ENCODE data around the gene ACTA1. TPM values are rescaled to one million over a fixed set of nuclear protein-coding genes. Genes with fewer than 3 reads are reported as not detected.
"Not testable (repeated sequence)": the region's sequence is repeated elsewhere in the genome, so short reads cannot be mapped to it uniquely, and the experiment has no call there.

ACTA1 gene
- polyA plus RNA-seq, 1 donor from 2014 or later: 1.0 TPM

GRCh38 chr1:229478852-229479251, 45.0 kb upstream of the ACTA1 start:
- Histone ChIP-seq H3K4me3 (ENCODE audit: low read length) (no peak overlapping the region), H3K9me3 (ENCODE audit: low read length) (no peaks in the 10 kb centered on the region), H3K27me3 (ENCODE audit: insufficient read depth, low read depth, low read length) (no peaks in the 10 kb centered on the region), H3K9me2 (ENCODE audit: insufficient read depth, low read length) (no peaks in the 10 kb centered on the region), H3K9ac (ENCODE audit: low read length) (no peak overlapping the region), H3K79me2 (replicated peaks; ENCODE audit: insufficient read depth, low read length) (no peaks in the 10 kb centered on the region), H3F3A (ENCODE audit: insufficient read depth, low read length, poor library complexity, severe bottlenecking) (no peaks in the 10 kb centered on the region), H3K27ac (ENCODE audit: low read length) (no peak overlapping the region), H4K20me1 (ENCODE audit: insufficient read depth) (no peaks in the 10 kb centered on the region), H2AFZ (ENCODE audit: low read depth, low read length) (no peak overlapping the region), H3K36me3 (ENCODE audit: insufficient read depth, low read length) (no peaks in the 10 kb centered on the region), H3K4me2 (ENCODE audit: low read length) (no peak overlapping the region)
- no peak for TF ChIP-seq POLR2AphosphoS5 (IDR thresholded peaks at IDR 0.05)
- no peak for TF ChIP-seq MXI1 (conservative IDR thresholded peaks at IDR 0.05; ENCODE audit: poor library complexity, severe bottlenecking)
- TF ChIP-seq RAD21 (conservative IDR thresholded peaks at IDR 0.05): no peak

GRCh38 chr1:229475859-229476258, 42.0 kb upstream of the ACTA1 start:
- not testable (repeated sequence) for H3K36me3 ChIP-seq (ENCODE audit: insufficient read depth, low read length); H3K9me3 ChIP-seq (ENCODE audit: low read length); H4K20me1 ChIP-seq (ENCODE audit: insufficient read depth); H3K9ac ChIP-seq (ENCODE audit: low read length); H3F3A ChIP-seq (ENCODE audit: insufficient read depth, low read length, poor library complexity, severe bottlenecking); H3K4me3 ChIP-seq (ENCODE audit: low read length); H2AFZ ChIP-seq (ENCODE audit: low read depth, low read length); H3K27ac ChIP-seq (ENCODE audit: low read length); H3K9me2 ChIP-seq (ENCODE audit: insufficient read depth, low read length); H3K79me2 ChIP-seq (replicated peaks; ENCODE audit: insufficient read depth, low read length); H3K27me3 ChIP-seq (ENCODE audit: insufficient read depth, low read depth, low read length); H3K4me2 ChIP-seq (ENCODE audit: low read length)

GRCh38 chr1:229474509-229474908, 40.6 kb upstream of the ACTA1 start:
- TF ChIP-seq MXI1 (conservative IDR thresholded peaks at IDR 0.05; ENCODE audit: poor library complexity, severe bottlenecking): no peak
- no peak for TF ChIP-seq SMC3 (conservative IDR thresholded peaks at IDR 0.05; ENCODE audit: poor library complexity)
- TF ChIP-seq POLR2AphosphoS5 (IDR thresholded peaks at IDR 0.05): no peak
- TF ChIP-seq EP300 (conservative IDR thresholded peaks at IDR 0.05; ENCODE audit: poor library complexity, severe bottlenecking): no peak
- no peak for TF ChIP-seq EZH2 (IDR thresholded peaks at IDR 0.05; ENCODE audit: borderline replicate concordance, insufficient read depth, low read length, poor library complexity, severe bottlenecking)
- no peak for TF ChIP-seq CTCF (IDR thresholded peaks at IDR 0.05; ENCODE audit: poor library complexity, severe bottlenecking)
- TF ChIP-seq TAF1 (IDR thresholded peaks at IDR 0.05; ENCODE audit: low read depth): no peak
- Histone ChIP-seq H3F3A (ENCODE audit: insufficient read depth, low read length, poor library complexity, severe bottlenecking) (no peaks in the 10 kb centered on the region), H3K36me3 (ENCODE audit: insufficient read depth, low read length) (no peaks in the 10 kb centered on the region), H3K9ac (ENCODE audit: low read length) (no peak overlapping the region), H4K20me1 (ENCODE audit: insufficient read depth) (no peaks in the 10 kb centered on the region), H3K79me2 (replicated peaks; ENCODE audit: insufficient read depth, low read length) (no peaks in the 10 kb centered on the region), H3K9me3 (ENCODE audit: low read length) (no peaks in the 10 kb centered on the region), H3K9me2 (ENCODE audit: insufficient read depth, low read length) (no peaks in the 10 kb centered on the region), H3K4me3 (ENCODE audit: low read length) (no peak overlapping the region), H3K27ac (ENCODE audit: low read length) (no peak overlapping the region), H2AFZ (ENCODE audit: low read depth, low read length) (no peak overlapping the region), H3K4me2 (ENCODE audit: low read length) (no peak overlapping the region), H3K27me3 (ENCODE audit: insufficient read depth, low read depth, low read length) (no peaks in the 10 kb centered on the region)

GRCh38 chr1:229471175-229471574, 37.3 kb upstream of the ACTA1 start:
- no peaks in the 10 kb centered on the region for H3K79me2 ChIP-seq (replicated peaks; ENCODE audit: insufficient read depth, low read length)
- H3K27ac ChIP-seq (ENCODE audit: low read length): no peak overlapping the region
- H2AFZ ChIP-seq (ENCODE audit: low read depth, low read length): no peak overlapping the region
- H3K4me2 ChIP-seq (ENCODE audit: low read length): no peak overlapping the region
- no peaks in the 10 kb centered on the region for H3K9me3 ChIP-seq (ENCODE audit: low read length)
- H3K36me3 ChIP-seq (ENCODE audit: insufficient read depth, low read length): no peaks in the 10 kb centered on the region
- H3K9ac ChIP-seq (ENCODE audit: low read length): no peak overlapping the region
- no peaks in the 10 kb centered on the region for H3K9me2 ChIP-seq (ENCODE audit: insufficient read depth, low read length)
- TF ChIP-seq CTCF (IDR thresholded peaks at IDR 0.05; ENCODE audit: poor library complexity, severe bottlenecking) (no peak), TAF1 (IDR thresholded peaks at IDR 0.05; ENCODE audit: low read depth) (no peak), EP300 (conservative IDR thresholded peaks at IDR 0.05; ENCODE audit: poor library complexity, severe bottlenecking) (no peak), EZH2 (IDR thresholded peaks at IDR 0.05; ENCODE audit: borderline replicate concordance, insufficient read depth, low read length, poor library complexity, severe bottlenecking) (no peak), REST (IDR thresholded peaks at IDR 0.05; ENCODE audit: borderline replicate concordance) (no peak), SMC3 (conservative IDR thresholded peaks at IDR 0.05; ENCODE audit: poor library complexity) (no peak), MXI1 (conservative IDR thresholded peaks at IDR 0.05; ENCODE audit: poor library complexity, severe bottlenecking) (no peak), POLR2AphosphoS5 (IDR thresholded peaks at IDR 0.05) (no peak), RAD21 (conservative IDR thresholded peaks at IDR 0.05) (no peak)
- no peaks in the 10 kb centered on the region for H3F3A ChIP-seq (ENCODE audit: insufficient read depth, low read length, poor library complexity, severe bottlenecking)
- H3K4me3 ChIP-seq (ENCODE audit: low read length): no peak overlapping the region
- no peaks in the 10 kb centered on the region for H3K27me3 ChIP-seq (ENCODE audit: insufficient read depth, low read depth, low read length)
- H4K20me1 ChIP-seq (ENCODE audit: insufficient read depth): no peaks in the 10 kb centered on the region

Measured in neural cell (in vitro differentiated cells).